GM18870 (cell line): Measurements from ENCODE around the gene DNM1.
"Not testable (repeated sequence)": the region's sequence is repeated elsewhere in the genome, so short reads cannot be mapped to it uniquely, and the experiment has no call there.

Experiments
- ATAC-seq: cut with Tn5 transposase; IDR thresholded peaks from one replicate; pipeline ENCODE4 v1.9.1; 2021; ENCODE audit warnings: moderate library complexity; ENCODE audit not compliant: unreplicated experiment

DNM1 gene

DNA sequence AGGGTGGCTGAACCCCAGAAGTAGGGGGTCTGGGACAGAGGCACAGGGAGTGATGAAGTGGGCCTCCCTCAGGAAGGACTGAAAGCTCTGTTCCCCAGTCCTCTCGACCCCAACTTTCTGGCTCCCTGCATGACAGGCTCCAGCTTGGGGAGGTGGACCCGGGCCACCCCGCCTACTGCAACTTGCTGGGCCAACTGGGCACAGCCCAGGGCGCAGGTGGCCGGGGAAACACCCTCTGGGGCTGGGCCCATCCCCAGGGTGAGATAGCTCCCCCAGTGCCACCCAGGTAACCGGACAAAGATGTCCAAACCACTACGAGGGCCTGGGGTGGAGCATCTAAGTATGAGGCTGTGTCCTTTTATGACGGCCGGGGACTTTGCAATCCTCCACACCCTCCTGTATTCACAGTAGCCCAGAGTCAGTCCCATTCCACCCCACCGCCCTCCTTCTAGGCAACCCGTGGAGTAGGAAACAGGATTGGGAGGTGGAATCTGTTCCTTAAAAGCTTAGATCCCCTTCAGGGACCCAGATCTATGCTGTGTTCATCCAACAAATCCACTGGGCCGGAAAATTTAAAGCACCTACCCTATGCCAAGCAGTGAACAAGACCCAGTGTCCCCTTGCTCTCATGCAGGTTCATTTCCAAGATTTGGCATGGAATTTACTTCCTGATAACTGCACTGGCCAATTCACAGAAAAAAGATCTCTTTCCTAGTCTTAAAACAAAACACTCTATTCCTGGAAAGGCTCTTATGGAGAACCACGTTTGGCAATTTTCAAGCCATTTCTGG lies 19.9 kb downstream of the DNM1 start:
- no peak for ATAC-seq

DNA sequence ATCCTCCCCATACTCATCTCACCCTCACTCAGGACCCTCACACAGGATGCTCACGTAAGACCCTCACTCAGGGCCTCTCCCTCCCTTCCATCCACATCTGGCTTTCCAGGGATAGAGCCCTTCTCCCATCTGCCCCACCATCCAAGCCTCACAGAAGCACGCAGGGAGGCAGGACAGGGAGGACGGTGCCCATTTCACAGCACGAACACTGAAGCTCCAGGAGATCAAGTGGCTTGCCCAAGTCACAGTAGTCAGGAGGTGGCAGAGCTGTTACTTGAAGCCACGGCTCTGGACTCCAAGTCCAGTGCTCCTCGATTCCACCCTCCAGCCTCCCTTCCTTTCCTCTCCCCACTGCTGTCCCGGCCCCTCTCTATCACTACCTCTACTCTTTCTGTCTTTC lies 21.7 kb downstream of the DNM1 start:
- ATAC-seq: no peak

DNA sequence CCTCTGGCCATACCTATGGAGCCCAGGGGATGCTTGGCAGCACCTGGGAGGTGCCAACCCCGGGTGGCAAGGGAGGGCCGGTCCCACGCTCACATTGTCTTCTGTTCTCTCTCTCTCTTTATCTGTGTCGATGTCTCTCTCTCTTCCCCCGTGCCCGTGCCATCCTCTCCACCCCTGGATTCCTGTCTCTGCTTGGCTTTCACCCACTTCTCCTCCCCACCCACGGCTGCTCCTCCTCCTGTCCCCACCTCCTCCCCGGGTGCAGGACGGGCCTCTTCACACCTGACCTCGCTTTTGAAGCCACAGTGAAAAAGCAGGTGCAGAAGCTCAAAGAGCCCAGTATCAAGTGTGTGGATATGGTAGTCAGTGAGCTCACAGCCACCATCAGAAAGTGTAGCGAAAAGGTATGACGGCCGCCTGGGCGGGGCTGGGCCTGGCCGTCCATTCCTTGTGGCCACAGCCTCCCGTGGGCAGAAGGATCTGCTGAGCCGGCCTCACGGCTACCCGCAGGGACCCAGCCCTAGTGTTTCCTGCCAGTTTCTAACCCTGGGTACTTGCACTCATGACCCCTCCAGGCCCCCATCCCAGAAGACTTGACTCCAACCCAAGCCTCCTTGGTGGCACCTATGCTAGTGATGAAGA lies 22.7 kb downstream of the DNM1 start:
- no peak for ATAC-seq

DNA sequence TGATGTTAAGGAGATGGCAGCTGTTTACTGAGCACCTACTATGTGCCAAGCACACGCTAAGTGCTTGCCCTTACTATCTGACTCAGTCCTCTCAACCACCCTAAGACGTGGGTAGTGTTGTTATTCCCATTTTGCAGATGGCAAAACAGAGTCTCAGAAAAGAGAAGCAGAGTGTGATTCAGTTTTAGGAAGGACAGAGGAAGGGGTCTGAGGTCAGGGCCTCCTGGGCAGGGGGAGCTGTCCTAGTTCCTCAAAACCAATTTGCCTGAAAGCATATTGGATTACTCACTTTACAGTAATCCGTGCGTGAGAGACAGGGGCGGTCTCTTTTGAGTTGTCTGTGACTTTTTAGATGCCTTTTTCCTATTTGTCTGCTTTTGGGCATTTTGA lies 23.2 kb downstream of the DNM1 start:
- no peak for ATAC-seq

DNA sequence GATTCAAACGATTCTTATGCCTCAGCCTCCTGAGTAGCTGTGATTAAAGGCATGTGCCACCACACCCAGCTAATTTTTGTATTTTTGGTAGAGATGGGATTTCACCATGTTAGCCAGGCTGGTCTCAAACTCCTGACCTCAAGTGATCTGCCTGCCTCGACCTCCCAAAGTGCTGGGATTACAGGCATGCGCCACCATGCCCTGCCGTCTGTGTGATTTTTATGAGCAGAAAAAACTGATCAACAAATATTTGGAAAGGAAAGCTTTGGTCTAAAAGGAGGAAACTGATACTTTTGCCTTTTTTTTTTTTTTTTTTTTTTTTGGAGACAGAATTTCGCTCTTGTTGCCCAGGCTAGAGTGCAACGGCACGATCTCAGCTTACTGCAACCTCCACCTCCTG lies 27.7 kb downstream of the DNM1 start:
- not testable (repeated sequence) for ATAC-seq

DNA sequence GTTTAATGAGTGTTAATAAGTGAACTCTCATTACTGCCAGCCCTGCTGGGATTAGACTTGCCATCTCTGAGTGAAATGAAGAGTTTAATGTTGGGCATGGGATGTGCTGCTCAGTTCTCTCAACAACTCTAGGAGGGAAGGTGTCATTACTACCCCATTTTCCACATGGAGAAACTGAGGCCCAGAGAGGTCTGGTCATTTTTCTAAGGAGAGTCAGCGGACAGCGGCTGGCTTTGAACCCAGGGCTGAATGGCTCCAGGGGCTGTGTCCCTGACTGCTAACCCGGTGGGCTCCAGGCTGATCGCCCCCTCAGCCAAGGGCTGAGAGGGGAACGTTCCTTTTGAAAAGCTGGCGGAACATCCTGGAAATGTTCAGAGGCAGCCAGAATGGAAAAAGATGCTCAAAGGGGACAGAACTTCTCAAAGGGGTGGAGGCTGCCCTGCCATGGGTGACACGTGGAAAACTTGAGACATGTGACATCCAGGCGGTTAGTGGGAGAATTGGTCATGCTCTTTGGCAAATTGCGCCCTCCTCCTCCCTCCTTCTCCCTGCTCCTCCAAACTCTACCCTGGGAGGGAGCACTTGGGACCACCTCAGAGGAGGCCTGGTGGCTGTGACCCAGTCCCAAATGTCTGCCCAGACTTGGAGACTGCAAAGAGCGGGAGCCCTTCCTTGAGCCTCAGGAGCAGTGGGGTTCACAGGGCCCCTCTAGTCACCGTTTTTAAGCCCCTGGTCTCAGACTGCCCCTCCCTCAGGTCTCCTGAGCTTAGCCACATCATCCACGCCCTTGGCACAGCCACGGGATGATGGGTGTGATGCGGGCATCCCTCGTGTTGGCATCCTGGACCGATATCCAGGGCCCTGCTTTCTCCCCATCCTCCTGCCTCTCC lies 28.7 kb downstream of the DNM1 start:
- no peak for ATAC-seq

DNA sequence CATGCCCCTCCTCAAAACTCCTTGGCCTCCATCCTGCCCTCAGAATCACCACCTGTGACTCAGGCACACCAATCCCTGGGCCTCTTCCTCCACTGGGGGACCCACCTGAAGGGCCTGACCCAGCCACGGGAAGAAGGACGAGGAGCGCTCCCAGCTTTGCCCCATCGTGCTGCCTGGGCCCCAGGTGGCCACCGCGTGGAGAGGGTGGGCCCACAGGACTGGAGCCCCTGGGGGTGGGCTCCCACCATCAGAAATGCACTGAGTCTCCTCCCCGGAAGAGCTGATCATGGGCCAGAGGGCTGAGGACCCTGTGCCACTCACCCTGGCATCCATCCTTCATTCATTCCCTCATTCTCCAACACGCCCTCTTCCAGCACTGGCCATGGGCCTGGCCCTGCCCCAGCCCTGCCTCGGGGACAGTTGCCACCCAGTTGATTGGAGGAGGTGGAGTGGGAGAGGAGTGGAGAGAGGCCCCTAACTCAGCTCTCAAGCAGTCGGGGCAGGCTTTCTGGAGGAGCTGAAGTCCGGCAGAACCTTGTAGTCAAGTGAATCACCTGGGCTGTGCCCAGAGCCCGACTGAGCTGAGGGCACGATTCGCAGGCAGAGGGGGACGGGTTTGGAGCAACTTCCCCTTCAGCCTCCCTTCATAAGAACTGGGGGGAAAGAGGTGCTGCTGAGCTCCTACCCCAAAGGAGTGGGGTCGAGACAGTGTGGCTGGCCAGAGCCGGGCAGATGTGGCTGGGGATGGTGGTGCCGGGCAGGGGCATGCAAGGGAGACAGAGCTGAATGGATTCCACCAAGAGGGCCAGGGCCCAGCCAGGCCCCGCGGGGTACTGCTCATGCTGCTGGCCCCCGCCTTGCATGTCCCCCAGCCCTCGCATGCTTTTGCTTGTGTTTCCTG lies 29.6 kb downstream of the DNM1 start:
- no peak for ATAC-seq

DNA sequence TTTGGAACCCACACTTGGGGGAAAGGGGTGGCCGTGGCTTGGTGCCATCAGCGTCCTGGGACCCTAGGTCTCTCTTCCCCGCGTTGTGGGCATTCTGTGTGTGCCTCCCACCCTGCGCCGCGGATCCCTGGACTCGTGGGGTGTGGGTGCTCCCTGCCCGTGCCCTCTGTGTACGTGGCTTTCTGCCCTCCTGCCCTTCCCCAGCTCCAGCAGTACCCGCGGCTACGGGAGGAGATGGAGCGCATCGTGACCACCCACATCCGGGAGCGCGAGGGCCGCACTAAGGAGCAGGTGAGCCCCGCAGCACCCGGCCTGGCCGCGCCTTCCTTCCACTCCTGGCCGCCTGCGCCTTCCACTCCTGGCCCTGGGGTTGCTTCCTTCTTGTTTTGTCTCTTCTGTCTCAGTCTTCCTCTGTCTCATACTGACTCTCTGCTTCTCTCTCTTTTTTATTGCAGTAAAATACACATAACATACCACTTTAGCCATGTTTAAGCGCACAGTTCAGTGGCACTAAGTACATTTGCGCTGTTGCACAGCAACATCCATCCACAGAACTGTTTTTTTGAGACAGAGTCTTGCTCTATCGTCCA lies 30.7 kb downstream of the DNM1 start:
- no peak for ATAC-seq

DNA sequence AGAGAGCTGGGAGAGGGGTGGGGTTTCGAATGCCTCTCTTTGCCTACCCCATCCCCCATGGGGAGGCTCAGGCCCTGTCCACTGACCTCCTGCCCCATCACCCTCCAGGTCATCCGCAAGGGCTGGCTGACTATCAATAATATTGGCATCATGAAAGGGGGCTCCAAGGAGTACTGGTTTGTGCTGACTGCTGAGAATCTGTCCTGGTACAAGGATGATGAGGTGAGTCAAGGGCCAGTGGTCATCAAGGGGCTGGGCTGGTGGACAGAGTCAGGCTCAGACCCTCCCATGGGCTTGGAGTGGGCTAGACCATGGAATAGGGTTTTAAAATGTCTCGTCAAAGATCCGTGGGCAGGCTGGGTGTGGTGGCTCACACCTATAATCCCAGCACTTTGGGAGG lies 38.9 kb downstream of the DNM1 start:
- no peak for ATAC-seq

DNA sequence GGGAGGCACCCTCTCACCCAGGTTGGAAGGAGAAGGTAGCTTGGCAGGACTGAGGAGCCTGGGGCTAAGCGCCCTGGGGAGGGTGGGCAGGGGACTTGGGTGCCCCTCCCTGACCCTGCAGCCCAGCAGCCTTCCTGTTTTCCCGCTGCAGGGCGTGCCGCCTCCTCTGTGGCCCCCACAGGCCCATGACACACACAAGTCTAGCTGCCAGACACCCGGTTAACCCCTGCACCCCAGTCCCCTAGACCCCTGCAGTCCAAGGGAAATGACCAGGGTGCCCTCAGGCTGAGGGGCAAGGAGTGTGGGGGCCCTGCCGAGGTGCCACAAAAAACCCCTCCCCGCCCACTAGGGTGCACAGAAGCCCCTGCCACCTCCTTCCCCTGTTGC lies 39.6 kb downstream of the DNM1 start:
- ATAC-seq: no peak

DNA sequence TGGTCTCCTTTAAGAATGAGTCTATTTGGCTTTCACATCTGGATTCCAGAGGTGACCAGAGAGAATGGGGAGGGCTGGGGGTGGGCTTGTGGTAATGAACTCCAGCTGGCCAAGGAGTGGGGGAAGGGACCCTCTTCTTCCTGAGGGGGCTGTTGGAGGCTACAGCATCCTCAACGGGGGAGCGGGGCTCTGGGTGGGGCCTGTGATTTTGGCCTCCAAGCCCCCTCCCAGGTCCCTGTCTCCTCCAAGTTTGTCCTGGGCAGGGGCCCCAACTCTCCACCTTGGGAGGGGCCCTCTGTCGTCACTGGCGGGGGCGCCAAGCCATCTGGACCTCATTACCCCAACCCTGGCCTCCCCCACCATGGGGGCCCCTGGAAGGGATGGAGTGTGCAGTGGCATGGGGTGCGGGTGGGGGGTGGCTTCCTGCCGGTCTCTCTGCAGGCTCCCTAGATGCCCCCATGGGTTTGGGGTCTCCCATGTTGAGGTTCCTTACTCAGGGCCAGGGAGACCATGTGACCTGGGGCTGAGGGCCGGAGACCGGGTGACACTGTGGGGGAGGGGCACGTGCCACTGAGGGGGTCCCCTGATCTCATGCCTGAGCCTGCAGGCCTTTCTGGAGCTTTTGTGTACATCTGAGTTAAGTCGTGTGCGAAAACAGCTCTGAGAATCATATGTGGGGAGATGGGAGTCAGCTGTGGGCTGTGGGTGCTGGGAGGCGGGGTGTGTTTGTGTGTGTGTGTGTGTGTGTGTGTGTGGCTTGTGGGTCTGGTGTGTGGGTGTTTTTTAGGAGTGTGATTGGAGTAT lies 40.2 kb downstream of the DNM1 start:
- ATAC-seq: no peak

DNA sequence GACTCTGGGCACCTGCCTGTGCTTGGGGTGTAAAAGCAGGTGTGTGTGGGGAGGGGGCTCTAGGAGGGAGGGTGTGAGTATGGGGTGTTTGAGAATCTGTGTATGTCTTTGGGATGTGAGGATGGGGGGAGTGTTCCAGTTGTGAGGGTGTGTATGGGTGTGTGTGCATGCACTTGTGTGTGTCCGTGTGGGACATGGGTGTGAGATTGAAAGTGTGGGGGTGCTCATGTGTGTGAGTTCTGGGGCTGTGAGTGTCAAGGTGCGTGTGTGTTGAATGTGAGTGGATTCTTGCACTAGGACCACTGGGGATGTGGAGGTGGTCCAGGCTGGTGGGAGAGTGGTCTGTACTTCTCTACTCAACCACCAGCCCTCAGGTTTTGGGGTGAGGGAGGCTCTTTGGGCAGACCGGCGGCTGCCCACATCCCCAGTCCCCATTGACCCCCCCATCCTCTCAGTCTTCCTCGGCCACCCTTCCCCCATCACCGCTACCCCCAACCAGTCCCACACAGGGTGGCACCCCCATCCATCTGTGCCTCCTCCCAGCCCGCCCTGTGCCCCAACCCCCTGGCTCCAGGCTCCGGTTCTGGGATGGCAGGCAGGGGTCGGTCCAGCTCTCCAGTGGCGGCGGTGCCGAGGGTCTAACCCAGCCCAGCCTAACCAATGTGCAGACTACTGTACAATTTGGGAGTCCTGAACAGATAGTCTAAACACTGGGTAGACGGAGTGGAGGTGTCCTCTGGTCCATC lies 41.1 kb downstream of the DNM1 start:
- no peak for ATAC-seq

DNA sequence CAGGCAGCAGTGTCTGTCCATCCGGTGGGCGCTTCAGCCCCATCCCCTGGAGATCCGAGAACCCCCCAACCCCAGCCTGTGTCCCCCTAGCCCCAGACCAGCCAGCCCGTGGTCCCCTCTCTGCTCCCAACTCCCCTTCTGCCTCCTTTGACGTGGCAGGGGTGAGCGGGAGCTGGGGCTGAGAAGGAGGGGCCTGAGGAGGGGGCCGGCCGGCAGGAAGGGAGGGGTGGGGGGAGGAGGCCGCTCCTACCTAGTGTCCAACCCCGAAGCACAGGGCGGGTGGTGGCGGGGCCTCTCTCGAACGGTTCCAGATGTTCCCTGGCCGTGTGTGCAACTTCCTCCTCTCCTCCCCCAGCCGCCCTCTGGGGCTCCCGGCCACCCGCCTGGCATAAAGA lies 41.7 kb downstream of the DNM1 start:
- no peak for ATAC-seq

DNA sequence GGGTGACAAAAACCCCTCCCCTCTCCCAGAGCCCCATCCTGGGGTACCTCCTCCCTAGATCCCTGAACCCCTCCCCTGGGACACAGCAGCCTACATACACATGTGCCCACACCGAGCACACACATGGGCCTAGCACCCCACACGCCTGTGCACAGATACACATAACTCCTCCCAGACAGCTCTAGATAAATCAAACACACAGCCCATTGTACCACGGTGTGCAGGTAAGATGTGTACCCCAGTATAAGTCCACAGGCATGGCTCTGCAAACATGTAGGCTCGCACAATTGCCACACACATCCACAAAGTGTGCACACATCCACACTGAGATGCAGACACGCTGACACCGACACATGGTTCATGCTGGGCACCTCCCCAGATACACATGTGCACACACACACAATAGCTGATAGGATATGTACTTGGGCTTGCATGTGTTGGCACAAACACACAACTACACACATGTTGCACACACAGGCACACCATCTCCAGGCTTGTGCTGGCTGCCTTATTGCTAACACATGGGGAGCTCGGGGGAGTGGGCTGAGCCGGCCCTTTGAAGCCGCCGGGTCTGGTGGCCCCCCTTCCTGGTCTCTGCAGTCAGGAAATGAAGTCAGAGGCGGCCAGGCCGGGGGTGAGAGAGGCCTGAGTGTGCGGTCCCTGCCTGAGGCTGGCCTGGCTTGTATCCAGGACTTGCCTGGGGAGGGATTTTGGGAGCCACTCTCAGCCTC lies 42.4 kb downstream of the DNM1 start:
- no peak for ATAC-seq

DNA sequence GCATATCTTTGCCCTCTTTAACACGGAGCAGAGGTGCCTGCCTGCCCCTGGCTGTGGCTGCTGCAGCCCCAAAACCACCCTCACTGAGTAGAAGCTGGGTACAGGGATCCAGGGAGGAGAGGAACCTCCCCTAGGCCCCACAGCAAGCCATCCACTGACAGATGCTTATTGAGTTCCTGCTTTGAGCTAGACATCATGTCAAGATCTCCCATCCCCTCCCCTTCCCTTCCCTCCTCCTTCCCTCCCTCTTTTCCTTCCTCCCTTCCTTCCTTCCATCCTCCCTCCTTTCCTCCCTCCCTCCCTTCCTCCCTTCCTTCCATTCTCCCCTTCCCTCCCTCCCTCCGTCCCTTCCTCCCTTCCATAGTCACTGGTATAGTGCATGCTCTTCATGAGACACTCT lies 43.3 kb downstream of the DNM1 start:
- ATAC-seq: no peak

DNA sequence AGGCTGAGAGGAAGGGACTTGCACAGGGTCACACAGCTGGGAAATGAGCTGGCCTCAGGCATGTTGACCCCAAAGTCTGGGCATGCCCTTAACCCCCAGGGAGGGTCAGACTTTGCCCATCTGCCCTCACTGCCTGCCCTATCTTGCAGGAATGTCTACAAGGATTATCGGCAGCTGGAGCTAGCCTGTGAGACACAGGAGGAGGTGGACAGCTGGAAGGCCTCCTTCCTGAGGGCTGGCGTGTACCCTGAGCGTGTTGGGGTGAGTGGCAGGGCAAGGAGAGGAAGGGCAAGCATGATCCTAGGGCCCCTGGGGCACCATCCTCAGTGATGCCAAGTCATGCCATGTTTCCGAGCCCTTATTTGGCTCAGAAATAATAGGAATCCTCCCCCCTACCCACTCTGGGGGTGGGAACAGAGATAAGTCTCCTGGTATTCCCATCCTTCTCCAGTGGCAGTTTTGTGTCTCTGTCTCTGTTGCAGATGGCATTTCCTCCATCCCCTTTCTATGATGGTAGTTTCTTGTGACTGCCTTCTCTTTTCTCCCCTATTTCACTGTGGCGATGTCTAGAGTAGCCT lies 44.1 kb downstream of the DNM1 start:
- ATAC-seq: no peak

DNA sequence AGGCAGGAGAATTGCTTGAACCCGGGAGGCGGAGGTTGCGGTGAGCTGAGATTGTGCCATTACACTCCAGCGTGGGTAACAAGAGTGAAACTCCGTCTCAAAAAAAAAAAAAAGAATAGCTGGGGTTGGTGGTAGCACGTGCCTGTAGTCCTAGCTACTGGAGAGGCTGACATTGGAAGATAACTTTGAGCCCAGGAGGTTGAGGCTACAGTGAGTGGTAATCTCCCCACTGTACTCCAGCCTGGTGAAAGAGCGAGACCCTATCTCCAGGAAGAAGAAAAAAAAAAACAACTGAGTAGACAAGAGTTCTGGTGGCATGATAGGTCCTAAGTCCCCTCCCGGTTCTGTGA lies 46.4 kb downstream of the DNM1 start:
- ATAC-seq: no peak
